A673 (cell line): ENCODE results near the gene COL16A1. TPM values are rescaled to one million over a fixed set of nuclear protein-coding genes. Genes with fewer than 3 reads are reported as not detected.

Experiments used
- BruUV-seq: library from RNA; stranded (reverse); fragments of 400-500 nt; replicated peaks from 2 replicates; lab custom pipeline; 2021; lab: Mats Ljungman, UMichigan
- CTCF ChIA-PET: fragments of 300-600 bp; sonication (Branson Sonifier 250); formaldehyde crosslinking; loops from one replicate; lab custom pipeline; 2022; ENCODE audit warnings: antibody characterized with exemption; lab: Charles Lee
- POLR2A ChIA-PET: fragments of 300-600 bp; sonication (Branson Sonifier 250); formaldehyde crosslinking; loops from one replicate; lab custom pipeline; 2022; ENCODE audit warnings: antibody characterized with exemption; ENCODE audit not compliant: low non-redundant PET; lab: Charles Lee
- DNase-seq: peaks from one replicate; pipeline ENCODE4 v3.0.0-alpha.2; 2015; ENCODE audit warnings: low spot score
- H3K27ac ChIP-seq: fragments of 200-600 bp; sonication (generic); 2 replicates; pipeline ENCODE4 v1.5.1; 2016; ENCODE audit warnings: mixed run types, low read depth, mild to moderate bottlenecking, mixed read lengths, antibody characterized with exemption, low read length; ENCODE audit not compliant: poor library complexity, severe bottlenecking
- H3K27me3 ChIP-seq: fragments of 200-600 bp; sonication (generic); replicated peaks from 2 replicates; pipeline ENCODE4 v1.6.1; 2017; ENCODE audit warnings: mixed run types, low read depth, mild to moderate bottlenecking, mixed read lengths, antibody characterized with exemption, low read length; ENCODE audit not compliant: insufficient read depth, poor library complexity
- H3K36me3 ChIP-seq: fragments of 200-600 bp; sonication (generic); 2 replicates; pipeline ENCODE4 v1.6.1; 2016; ENCODE audit warnings: mixed run types, mild to moderate bottlenecking, mixed read lengths, antibody characterized with exemption, low read length; ENCODE audit not compliant: insufficient read depth, poor library complexity, severe bottlenecking
- H3K4me1 ChIP-seq: fragments of 200-600 bp; sonication (generic); 2 replicates; pipeline ENCODE4 v1.6.1; 2017; ENCODE audit warnings: mixed run types, mild to moderate bottlenecking, mixed read lengths, antibody characterized with exemption, low read length; ENCODE audit not compliant: insufficient read depth, poor library complexity, severe bottlenecking
- H3K4me3 ChIP-seq: fragments of 200-600 bp; sonication (generic); 2 replicates; pipeline ENCODE4 v1.5.1; 2016; ENCODE audit warnings: low read depth, mixed run types, mild to moderate bottlenecking, mixed read lengths, low read length; ENCODE audit not compliant: poor library complexity, severe bottlenecking
- H3K9me3 ChIP-seq: fragments of 200-600 bp; sonication (generic); 2 replicates; pipeline ENCODE4 v1.6.1; 2016; ENCODE audit warnings: mixed run types, low read depth, mild to moderate bottlenecking, mixed read lengths, antibody characterized with exemption, low read length; ENCODE audit not compliant: poor library complexity, severe bottlenecking
- CTCF ChIP-seq: fragments of 300-800, 200-600 bp; sonication (generic); conservative IDR thresholded peaks from 2 replicates; pipeline ENCODE4 v1.5.1; 2017; ENCODE audit warnings: low read depth, mild to moderate bottlenecking, antibody characterized with exemption, low read length, moderate library complexity, mixed read lengths
- EZH2 ChIP-seq: fragments of 200-600 bp; sonication (generic); IDR thresholded peaks from 2 replicates; pipeline ENCODE4 v1.6.1; 2017; ENCODE audit warnings: borderline replicate concordance, low read depth, mild to moderate bottlenecking, mixed read lengths, antibody characterized with exemption, low read length; ENCODE audit not compliant: poor library complexity, severe bottlenecking
- intact Hi-C: fragments of 100-400 bp; cut with micrococcal nuclease; formaldehyde crosslinking; loops from one replicate; pipeline ENCODE4 v1.10.0; 2022; ENCODE audit not compliant: unreplicated experiment
- total RNA-seq: library from RNA; stranded (reverse); gene quantifications from 2 replicates; pipeline ENCODE4 v1.2.3, GENCODE V29; 2021

COL16A1 gene
- total RNA-seq, 1 experiment from 2014 or later = 26.6 TPM

GRCh38 chr1:31690921-31691320 lies 12.9 kb downstream of the COL16A1 start:
- POLR2A ChIA-PET = no interaction called here
- TF ChIP-seq CTCF (no peak), EZH2 (no peak)
- Histone ChIP-seq H3K27ac (no peak overlapping the region), H3K4me3 (no peak overlapping the region), H3K4me1 (no peaks in the 10 kb centered on the region), H3K36me3 (no peaks in the 10 kb centered on the region), H3K9me3 (no peaks in the 10 kb centered on the region), H3K27me3 (no peaks in the 10 kb centered on the region)
- no peak for DNase-seq
- intact Hi-C loops = no loop called here
- BruUV-seq = no TSS peak
- CTCF ChIA-PET = interaction anchor here (0.5 kb wide), 1 partner anchor 382 kb away, joined by 5 read pairs; the partner anchor contains the start of gene TMEM39B

- intact Hi-C loops = no loop called here
- BruUV-seq = no TSS peak
- no peaks in the 10 kb centered on the region for H3K4me1 ChIP-seq
- no peaks in the 10 kb centered on the region for H3K36me3 ChIP-seq
- H3K27ac ChIP-seq = no peak overlapping the region
- H3K9me3 ChIP-seq = no peaks in the 10 kb centered on the region
- CTCF ChIA-PET = no interaction called here
- POLR2A ChIA-PET = no interaction called here
- DNase-seq = no peak
- TF ChIP-seq EZH2 (no peak), CTCF (no peak)
- H3K27me3 ChIP-seq = no peaks in the 10 kb centered on the region
- H3K4me3 ChIP-seq = no peak overlapping the region
These were observed 14.0 kb downstream of the COL16A1 start for GRCh38 chr1:31689854-31690253.

- Histone ChIP-seq H3K4me3 (no peak overlapping the region), H3K27ac (no peak overlapping the region), H3K9me3 (no peaks in the 10 kb centered on the region), H3K4me1 (no peaks in the 10 kb centered on the region), H3K27me3 (no peaks in the 10 kb centered on the region), H3K36me3 (no peaks in the 10 kb centered on the region)
- intact Hi-C loops = no loop called here
- ChIA-PET POLR2A (no interaction called here), CTCF (no interaction called here)
- no peak for DNase-seq
- BruUV-seq = no TSS peak
- TF ChIP-seq EZH2 (no peak), CTCF (no peak)
These were observed 14.4 kb downstream of the COL16A1 start for GRCh38 chr1:31689379-31689778.
